Mammary epithelial cell (primary cell): ENCODE data around the gene CELSR2.

Source experiments
- EZH2 ChIP-seq: IDR thresholded peaks from 2 replicates; pipeline ENCODE4 v1.6.1; 2012; ENCODE audit warnings: low read length, inconsistent platforms, borderline replicate concordance
- TF ChIP-seq, protein P1 (sequence below), 2 donors: IDR thresholded peaks in 1 of 2; conservative IDR thresholded peaks in 1 of 2; 2 replicates each; pipeline ENCODE4 v1.5.1; 2011 to 2012; ENCODE audit warnings: inconsistent platforms in 2 of 2, low read length in 2 of 2, mild to moderate bottlenecking in 2 of 2, control low read depth in 1 of 2, low read depth in 1 of 2; ENCODE audit not compliant: insufficient read depth in 1 of 2; ENCODE audit errors: extremely low read depth in 1 of 2

GRCh38 chr1:109254621-109255096 is 5.3 kb downstream of the CELSR2 start:
- TF ChIP-seq, protein P1, sequence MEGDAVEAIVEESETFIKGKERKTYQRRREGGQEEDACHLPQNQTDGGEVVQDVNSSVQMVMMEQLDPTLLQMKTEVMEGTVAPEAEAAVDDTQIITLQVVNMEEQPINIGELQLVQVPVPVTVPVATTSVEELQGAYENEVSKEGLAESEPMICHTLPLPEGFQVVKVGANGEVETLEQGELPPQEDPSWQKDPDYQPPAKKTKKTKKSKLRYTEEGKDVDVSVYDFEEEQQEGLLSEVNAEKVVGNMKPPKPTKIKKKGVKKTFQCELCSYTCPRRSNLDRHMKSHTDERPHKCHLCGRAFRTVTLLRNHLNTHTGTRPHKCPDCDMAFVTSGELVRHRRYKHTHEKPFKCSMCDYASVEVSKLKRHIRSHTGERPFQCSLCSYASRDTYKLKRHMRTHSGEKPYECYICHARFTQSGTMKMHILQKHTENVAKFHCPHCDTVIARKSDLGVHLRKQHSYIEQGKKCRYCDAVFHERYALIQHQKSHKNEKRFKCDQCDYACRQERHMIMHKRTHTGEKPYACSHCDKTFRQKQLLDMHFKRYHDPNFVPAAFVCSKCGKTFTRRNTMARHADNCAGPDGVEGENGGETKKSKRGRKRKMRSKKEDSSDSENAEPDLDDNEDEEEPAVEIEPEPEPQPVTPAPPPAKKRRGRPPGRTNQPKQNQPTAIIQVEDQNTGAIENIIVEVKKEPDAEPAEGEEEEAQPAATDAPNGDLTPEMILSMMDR (conservative IDR thresholded peaks at IDR 0.05 in 1 of 2, IDR thresholded peaks at IDR 0.05 in 1 of 2; ENCODE audit: extremely low read depth in 1 of 2, insufficient read depth in 1 of 2, low read depth in 1 of 2, low read length in 2 of 2), result peak in 1 of 2 donors; percentile 26
- TF ChIP-seq EZH2, result no peak
